H1 (cell line): ENCODE measurements around the gene SLC25A45. TPM values are rescaled to one million over a fixed set of nuclear protein-coding genes. Genes with fewer than 3 reads are reported as not detected.

Experiments used
- CBX5 ChIP-seq: fragments of 300-800, 300-1000 bp; sonication (generic); IDR thresholded peaks from 2 replicates; pipeline ENCODE4 v1.7.1; 2016; ENCODE audit warnings: antibody characterized with exemption, low read length, low read depth
- CBX8 ChIP-seq: fragments of 300-800, 300-1000 bp; sonication (generic); IDR thresholded peaks from 2 replicates; pipeline ENCODE4 v1.7.1; 2016; ENCODE audit warnings: low read depth, low read length, borderline replicate concordance
- CEBPB ChIP-seq: IDR thresholded peaks from 2 replicates; pipeline ENCODE4 v1.6.1; 2012; ENCODE audit warnings: low read depth, low read length
- CHD2 ChIP-seq: IDR thresholded peaks from 2 replicates; pipeline ENCODE4 v1.6.1; 2012; ENCODE audit warnings: low read length, improper control_type of control experiment
- CTBP2 ChIP-seq: IDR thresholded peaks from 2 replicates; pipeline ENCODE4 v1.7.0; 2011; ENCODE audit warnings: borderline replicate concordance, mild to moderate bottlenecking, moderate library complexity, mixed read lengths, low read length; ENCODE audit not compliant: insufficient read depth, insufficient read length
- EGR1 ChIP-seq: IDR thresholded peaks from 2 replicates; pipeline ENCODE4 v1.6.1; 2011; ENCODE audit warnings: low read depth, low read length, borderline replicate concordance
- FOSL1 ChIP-seq: IDR thresholded peaks from 2 replicates; pipeline ENCODE4 v1.6.1; 2011; ENCODE audit warnings: mild to moderate bottlenecking, low read depth, low read length, moderate library complexity; ENCODE audit not compliant: insufficient read depth
- HDAC2 ChIP-seq, 2 experiments: fragments of 300-600 bp in 1 of 2; sonication (generic) in 1 of 2; IDR thresholded peaks; 2 replicates each; pipeline ENCODE4 v1.6.1; 2011 to 2012; ENCODE audit warnings: low read depth in 2 of 2, low read length in 2 of 2, mild to moderate bottlenecking in 2 of 2, moderate library complexity in 2 of 2, borderline replicate concordance in 1 of 2, inconsistent platforms in 1 of 2
- KDM4A ChIP-seq: IDR thresholded peaks from one replicate; pipeline ENCODE4 v1.7.1; 2012; ENCODE audit warnings: low read depth, mild to moderate bottlenecking, moderate library complexity, low read length, inconsistent platforms; ENCODE audit not compliant: severe bottlenecking
- POLR2AphosphoS5 ChIP-seq: IDR thresholded peaks from 2 replicates; pipeline ENCODE4 v1.6.1; 2011; ENCODE audit warnings: low read depth, low read length
- POU5F1 ChIP-seq: IDR thresholded peaks from 2 replicates; pipeline ENCODE4 v1.6.1; 2011; ENCODE audit warnings: low read depth, mild to moderate bottlenecking, low read length, moderate library complexity
- RAD21 ChIP-seq, 2 experiments: IDR thresholded peaks in 1 of 2; conservative IDR thresholded peaks in 1 of 2; 2 replicates each; pipeline ENCODE4 v1.6.1; 2011; ENCODE audit warnings: low read depth in 2 of 2, low read length in 2 of 2, improper control_type of control experiment in 1 of 2, inconsistent platforms in 1 of 2, mild to moderate bottlenecking in 1 of 2, moderate library complexity in 1 of 2
- RXRA ChIP-seq: IDR thresholded peaks from 2 replicates; pipeline ENCODE4 v1.6.1; 2011; ENCODE audit warnings: low read depth, mild to moderate bottlenecking, low read length, moderate library complexity; ENCODE audit not compliant: insufficient read depth
- SAP30 ChIP-seq: fragments of 300-600 bp; sonication (generic); IDR thresholded peaks from 2 replicates; pipeline ENCODE4 v1.7.1; 2012; ENCODE audit warnings: low read length, moderate library complexity, mild to moderate bottlenecking, inconsistent platforms; ENCODE audit not compliant: insufficient read depth, insufficient replicate concordance
- SIRT6 ChIP-seq: IDR thresholded peaks from one replicate; pipeline ENCODE4 v1.7.1; 2012; ENCODE audit warnings: low read length, inconsistent platforms
- SP2 ChIP-seq: IDR thresholded peaks from 2 replicates; pipeline ENCODE4 v1.6.1; 2012; ENCODE audit warnings: mild to moderate bottlenecking, low read length, inconsistent platforms
- SRF ChIP-seq: IDR thresholded peaks from 2 replicates; pipeline ENCODE4 v1.6.1; 2011; ENCODE audit warnings: mild to moderate bottlenecking, low read depth, low read length, moderate library complexity
- ZNF274 ChIP-seq: IDR thresholded peaks from 2 replicates; pipeline ENCODE4 v1.7.0; 2012; ENCODE audit warnings: low read length, borderline replicate concordance; ENCODE audit errors: extremely low read depth
- polyA plus RNA-seq, 7 experiments: library from polyadenylated mRNA; depleted of rRNA in 3 of 7; stranded (reverse) in 5 of 7; unstranded in 2 of 7; fragments of >200 nt in 5 of 7; fragments of 200-250 nt in 2 of 7; gene quantifications; 1 replicate in 5 of 7; 2 replicates in 1 of 7; 4 replicates in 1 of 7; pipeline versions ENCODE4 v1.2.1 to v1.2.3, GENCODE V29; 2011 to 2013; ENCODE audit warnings: missing spikeins in 2 of 7, mixed read lengths in 2 of 7
- total RNA-seq: library from RNA; stranded (reverse); fragmentation: NEBNext Ultra II Directional; extraction: Animal tissue kit (Norgen Biotek cat#: 25700); gene quantifications from 2 replicates; pipeline ENCODE4 v1.2.1, GENCODE V29; 2021

The SLC25A45 gene
- total and polyA plus RNA-seq, 2 of the 8 experiments (the other 6 are each of a cell fraction or from before 2014, with no cell fraction given): 0.54 to 0.59 TPM

DNA sequence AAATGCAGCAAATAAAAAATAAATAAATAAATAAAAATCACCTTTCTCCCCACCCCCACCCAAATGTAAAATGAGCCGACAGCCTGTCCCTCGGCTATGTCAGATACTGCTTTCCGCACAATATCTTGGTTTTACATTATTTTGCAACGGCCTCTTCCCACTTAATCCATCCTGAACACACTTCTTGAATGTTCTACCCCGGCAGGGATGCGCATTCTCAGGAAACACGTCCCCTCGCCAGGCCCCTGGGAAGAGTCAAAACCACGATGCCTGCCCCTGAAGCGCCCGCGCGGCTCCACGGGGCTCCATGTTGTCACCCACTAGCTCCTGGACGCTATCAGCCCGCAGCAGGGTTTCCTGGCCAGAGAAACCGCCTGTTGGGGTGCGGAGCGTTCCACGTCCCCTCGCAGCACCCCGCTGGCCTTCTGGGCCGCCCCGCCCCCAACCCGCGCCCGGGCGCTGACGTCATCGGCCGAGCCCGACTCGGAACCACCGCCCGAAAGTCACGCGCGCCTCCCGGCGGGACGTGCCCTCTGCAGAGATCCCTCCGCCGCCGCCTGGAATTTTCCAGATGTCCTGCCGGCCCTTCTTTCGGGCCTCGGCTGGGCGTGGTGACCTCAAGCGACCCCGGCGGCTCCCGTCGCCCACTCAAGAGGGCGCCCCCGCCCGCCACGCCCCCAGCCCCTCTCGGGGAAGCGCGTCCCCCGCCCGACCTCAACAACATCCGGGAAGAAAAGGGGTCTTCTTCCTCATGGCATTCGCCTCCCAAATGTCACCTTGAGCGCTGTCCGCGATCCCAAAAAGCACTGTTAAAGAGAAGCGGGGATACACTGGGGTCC, 39.6 kb upstream of the SLC25A45 start (continued):
- TF ChIP-seq RAD21 (IDR thresholded peaks at IDR 0.05 in 1 of 2, conservative IDR thresholded peaks at IDR 0.05 in 1 of 2; ENCODE audit: low read depth in 2 of 2, low read length in 2 of 2) (0 out of 4 replicates have a peak, but pooled peaks of 1 of the 2 experiments have one; percentile 0), FOSL1 (no peak), CEBPB (peak; percentile 3; the same call in 1 of the 2 replicates), CBX5 (no peak), POLR2AphosphoS5 (no peak), RXRA (no peak), SIRT6 (no peak), CTBP2 (no peak), SAP30 (no peak), KDM4A (peak; percentile 43), CBX8 (no peak), ZNF274 (no peak), SRF (no peak), CHD2 (peak; percentile 89), SP2 (no peak), POU5F1 (no peak), EGR1 (0 out of 2 replicates have a peak, but pooled peaks have one; percentile 33), HDAC2 (IDR thresholded peaks at IDR 0.05; ENCODE audit: borderline replicate concordance in 1 of 2, low read depth in 2 of 2, low read length in 2 of 2) (0 out of 4 replicates have a peak, but pooled peaks of 1 of the 2 experiments have one; percentile 28)
